GM12801 (cell line): ENCODE measurements around the gene ISCU.

Experiments used
- TF ChIP-seq, protein P1 (sequence below): IDR thresholded peaks from one replicate; pipeline ENCODE4 v1.5.1; 2011; ENCODE audit warnings: control low read depth; ENCODE audit not compliant: insufficient read length; ENCODE audit errors: extremely low read depth

Gene ISCU

DNA sequence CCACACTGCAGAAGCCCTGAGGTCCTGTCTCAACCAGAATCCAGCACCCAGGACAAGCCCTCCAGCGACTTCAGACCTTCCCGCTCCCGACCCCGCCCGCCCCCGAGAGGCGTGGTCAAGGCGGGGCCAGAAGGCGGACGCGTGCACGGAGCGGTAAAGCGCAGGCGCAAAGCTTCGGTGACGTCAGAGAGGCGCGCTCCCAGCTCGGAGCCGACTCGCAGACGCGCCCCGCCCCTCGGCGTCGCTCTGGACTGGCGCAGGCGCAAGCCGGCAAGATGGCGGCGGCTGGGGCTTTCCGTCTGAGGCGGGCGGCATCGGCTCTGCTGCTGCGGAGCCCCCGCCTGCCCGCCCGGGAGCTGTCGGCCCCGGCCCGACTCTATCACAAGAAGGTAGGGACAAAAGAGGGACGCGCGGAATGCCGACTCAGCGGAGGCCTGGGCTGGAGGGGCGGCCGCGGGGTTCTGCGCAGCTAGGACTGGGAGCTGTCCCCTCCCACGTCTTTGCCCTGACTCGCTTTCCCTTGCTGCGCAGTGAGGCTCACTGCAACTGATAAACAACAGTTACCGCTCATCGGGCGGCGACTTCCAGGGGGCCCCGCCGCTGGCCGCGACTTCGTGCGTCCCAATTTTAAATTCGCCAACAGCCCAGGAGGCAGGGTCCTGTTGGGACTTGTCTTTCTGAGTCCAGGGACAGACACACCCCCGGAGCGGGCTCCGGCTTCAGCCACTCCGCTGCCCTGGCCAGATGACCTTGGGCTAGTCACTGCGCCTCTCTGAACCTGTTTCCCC is at the start of gene ISCU:
Gene ISCU, plus strand, starts transcription at position 249 of the 788 bp plus-strand sequence. Its CDS starts 27 bp downstream, at position 276.
- TF ChIP-seq, protein P1, sequence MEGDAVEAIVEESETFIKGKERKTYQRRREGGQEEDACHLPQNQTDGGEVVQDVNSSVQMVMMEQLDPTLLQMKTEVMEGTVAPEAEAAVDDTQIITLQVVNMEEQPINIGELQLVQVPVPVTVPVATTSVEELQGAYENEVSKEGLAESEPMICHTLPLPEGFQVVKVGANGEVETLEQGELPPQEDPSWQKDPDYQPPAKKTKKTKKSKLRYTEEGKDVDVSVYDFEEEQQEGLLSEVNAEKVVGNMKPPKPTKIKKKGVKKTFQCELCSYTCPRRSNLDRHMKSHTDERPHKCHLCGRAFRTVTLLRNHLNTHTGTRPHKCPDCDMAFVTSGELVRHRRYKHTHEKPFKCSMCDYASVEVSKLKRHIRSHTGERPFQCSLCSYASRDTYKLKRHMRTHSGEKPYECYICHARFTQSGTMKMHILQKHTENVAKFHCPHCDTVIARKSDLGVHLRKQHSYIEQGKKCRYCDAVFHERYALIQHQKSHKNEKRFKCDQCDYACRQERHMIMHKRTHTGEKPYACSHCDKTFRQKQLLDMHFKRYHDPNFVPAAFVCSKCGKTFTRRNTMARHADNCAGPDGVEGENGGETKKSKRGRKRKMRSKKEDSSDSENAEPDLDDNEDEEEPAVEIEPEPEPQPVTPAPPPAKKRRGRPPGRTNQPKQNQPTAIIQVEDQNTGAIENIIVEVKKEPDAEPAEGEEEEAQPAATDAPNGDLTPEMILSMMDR, result no peak

DNA sequence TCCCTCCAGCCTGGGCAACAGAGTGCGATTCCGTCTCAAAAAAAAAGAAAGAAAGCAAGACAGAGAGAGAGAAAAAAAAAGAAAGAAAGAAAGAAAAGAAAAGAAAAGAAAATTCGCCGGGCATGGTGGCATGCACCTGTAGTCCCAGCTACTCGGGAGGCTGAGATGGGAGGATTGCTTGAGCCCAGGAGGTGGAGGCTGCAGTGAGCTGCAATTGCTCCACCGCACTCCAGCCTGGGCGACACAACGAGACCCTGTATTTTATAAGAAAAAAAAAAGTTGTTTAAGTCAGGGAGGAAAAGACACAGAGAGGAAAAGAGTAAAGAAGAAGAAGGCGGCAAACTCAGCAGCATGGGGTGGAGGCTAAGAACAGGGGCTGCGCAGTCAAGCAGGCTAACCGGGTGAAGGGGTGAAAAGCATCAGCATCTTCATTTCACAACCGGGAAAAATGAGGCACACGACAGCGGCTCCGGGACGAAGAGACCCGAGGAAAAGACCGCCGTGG is 47.9 kb upstream of the ISCU start:
- TF ChIP-seq, protein P1, result no peak

DNA sequence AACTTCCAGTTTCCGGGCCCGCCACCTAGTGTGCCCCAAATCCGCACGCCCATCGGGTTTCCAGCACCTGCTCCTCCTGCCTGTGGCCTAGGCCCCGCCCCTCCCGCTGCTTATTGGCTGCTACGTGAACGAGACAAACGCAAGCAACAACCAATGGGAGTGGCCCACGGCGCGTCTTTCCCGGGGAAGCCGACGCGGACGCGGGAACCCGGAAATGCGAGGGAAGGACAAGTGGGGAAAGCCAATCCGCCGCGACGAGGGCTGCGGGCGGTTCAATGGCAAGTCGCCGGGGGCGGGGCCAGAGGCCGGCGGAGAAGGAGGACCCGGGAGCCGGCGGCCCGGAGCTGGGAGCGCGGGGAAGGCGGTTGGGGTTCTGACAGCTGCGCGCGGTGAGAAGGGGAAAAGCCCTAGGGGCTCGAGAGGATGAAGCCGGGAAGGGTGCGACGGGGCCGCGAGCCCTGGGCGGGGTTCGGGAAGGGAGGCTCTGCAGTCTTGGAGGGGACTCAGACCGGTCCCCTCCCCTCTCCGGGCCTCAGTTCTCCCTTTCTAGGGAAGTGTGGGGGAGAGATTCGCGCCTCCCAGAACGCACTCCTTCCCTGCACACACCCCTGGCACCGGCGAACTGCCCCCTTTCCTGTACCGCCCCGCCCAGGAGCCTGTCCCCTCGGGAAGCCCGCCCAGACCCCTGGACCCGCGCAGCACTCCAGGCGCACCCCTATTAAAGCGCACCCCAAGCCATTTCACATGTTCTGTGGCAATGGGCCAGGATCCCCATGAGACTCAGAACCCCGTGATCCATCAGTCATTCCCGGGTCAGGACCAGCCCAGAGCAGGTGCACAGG is 47.2 kb upstream of the ISCU start, which contains the start of gene FICD:
Gene FICD, plus strand, starts transcription at position 305 of the 842 bp plus-strand sequence. CDS start 1,696 bp downstream, outside the sequence.
- TF ChIP-seq, protein P1, result no peak

DNA sequence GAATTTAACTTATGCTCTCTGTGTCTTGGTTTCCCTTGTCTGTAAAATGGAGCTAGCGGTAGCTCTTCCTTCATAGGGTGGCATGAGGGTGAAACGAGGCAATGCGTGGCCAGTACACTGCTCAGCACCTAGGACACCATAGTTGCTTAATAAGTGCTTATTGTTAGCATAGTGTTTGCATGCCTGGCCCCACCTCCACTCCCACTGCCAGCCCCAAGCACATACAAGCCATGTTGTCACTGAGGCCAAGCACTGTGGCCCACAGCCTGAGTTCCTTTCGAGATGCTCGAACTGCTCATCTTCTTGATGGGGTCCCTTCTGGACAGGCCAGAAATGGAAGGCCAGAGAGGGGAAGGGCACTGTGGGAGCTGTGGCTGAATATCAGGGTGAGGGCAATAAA is 46.5 kb upstream of the ISCU start:
- TF ChIP-seq, protein P1, result no peak

DNA sequence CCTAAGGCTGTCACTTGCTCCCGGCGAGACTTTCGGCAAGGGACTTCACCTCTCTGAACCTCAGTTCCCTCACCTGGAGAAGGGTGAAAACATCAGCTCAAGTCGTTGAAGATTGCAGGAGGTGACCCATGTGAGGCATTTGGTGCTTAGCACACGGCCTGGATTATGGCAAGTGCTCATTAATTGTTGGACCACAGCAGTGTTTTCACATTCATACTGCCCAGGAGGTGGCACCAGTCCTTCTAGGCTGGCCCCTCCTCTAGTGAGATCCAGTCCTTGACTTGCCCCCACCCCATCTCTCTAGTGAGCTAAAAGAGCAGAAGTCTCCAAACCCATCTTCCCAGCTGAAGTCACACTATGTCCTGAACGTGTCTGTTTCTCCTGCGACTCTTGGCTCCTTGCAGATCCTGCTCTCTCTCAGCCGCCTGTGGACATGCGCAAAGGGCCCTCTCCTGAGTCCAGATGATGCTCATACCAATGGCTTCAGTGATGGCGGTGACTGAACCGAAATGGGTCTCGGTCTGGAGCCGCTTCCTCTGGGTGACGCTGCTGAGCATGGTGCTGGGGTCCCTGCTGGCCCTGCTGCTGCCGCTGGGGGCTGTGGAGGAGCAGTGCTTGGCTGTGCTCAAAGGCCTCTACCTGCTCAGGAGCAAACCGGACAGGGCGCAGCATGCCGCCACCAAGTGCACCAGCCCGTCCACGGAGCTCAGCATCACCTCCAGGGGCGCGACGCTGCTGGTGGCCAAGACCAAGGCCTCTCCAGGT is 45.7 kb upstream of the ISCU start:
- TF ChIP-seq, protein P1, result no peak

DNA sequence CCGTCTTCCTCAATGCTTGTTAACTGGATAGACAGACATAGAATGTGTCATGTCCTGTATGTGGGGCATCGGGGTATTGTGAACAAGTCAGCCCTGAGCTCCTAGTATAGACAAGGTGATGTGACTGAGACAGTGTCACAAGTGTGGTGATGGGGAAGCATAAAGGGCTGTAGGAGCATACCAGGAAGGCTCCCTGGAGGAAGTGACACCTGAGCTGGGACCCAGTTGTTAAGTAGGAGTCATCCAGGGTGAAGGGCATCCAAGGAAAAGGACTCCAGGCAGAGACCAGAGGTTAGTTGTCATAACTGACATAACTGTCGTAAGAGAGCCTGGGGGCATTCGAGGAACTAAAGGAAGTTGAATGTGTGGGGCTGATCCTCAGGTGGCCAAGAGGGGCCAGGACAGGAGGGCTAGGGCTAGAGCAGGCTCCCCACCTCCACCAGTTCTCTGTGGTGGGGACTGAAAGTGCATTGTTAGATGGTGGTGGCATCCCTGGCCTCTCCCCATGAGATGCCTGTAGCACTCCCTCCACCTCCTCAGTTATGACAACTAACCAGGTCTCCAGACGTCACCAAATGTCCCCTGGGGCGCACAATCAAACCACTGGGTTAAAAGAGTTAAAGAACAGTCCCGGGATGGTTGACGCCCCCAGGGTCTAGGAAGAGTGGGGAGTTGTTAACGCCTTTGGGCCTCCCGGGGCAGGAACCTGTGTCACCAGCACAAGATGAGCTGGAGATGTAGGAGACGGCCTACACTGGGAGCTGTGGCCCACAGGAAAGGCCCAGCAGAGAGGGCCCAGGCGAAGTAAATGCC is 44.9 kb upstream of the ISCU start:
- TF ChIP-seq, protein P1, result no peak
